Kidney epithelial cell (primary cell): Measurements from ENCODE around the gene UBE2G2. TPM values are rescaled to one million over a fixed set of nuclear protein-coding genes. Genes with fewer than 3 reads are reported as not detected.
A peak's percentile ranks its signal among the peaks of the same experiment; 100 is the strongest.

Experiments used
- DNase-seq: peaks from one replicate; pipeline ENCODE4 v3.0.0-alpha.2; 2010; ENCODE audit warnings: low read depth
- H3K27me3 ChIP-seq: 2 replicates; pipeline ENCODE4 v1.6.0; 2011; ENCODE audit warnings: low read length; ENCODE audit not compliant: control insufficient read depth, insufficient read depth
- H3K36me3 ChIP-seq: 2 replicates; pipeline ENCODE4 v1.5.1; 2011; ENCODE audit warnings: low read length; ENCODE audit not compliant: control insufficient read depth, insufficient read depth
- H3K4me3 ChIP-seq: 2 replicates; pipeline ENCODE4 v1.5.1; 2011; ENCODE audit warnings: low read depth, mild to moderate bottlenecking, control low read depth, low read length
- total RNA-seq: library from RNA; depleted of rRNA; stranded (reverse); fragments of >200 nt; gene quantifications from 2 replicates; pipeline ENCODE4 v1.2.3, GENCODE V29; 2015
- TF ChIP-seq, protein P1 (sequence below): IDR thresholded peaks from 2 replicates; pipeline ENCODE4 v1.5.1; 2011; ENCODE audit warnings: mild to moderate bottlenecking, moderate library complexity, low read length, control low read depth, inconsistent platforms; ENCODE audit not compliant: insufficient read depth, poor library complexity, severe bottlenecking

UBE2G2 gene
- total RNA-seq, 1 donor from 2014 or later = 40.6 TPM

DNA sequence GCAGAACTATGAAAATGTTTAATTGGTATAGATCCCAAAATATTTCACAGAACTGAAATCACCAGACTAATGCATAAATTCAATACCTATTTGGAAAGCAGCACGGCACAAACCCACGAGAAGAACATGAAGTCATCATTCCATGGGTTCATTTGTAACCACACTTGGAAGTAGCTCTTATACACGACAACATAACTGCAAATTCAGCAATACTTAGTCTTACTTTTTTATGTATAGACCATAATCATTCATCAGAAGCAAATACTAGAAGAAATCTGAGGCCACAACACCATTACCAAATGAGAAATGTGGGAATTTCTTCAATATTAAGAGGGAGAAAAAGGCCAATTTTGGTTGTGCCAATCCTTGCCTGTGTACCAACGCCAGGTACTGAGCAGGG, 4.2 kb upstream of the UBE2G2 start:
- no peaks in the 10 kb centered on the region for H3K36me3 ChIP-seq

GRCh38 chr21:44805226-44805625, 3.6 kb upstream of the UBE2G2 start:
- Histone ChIP-seq H3K27me3 (no peaks in the 10 kb centered on the region), H3K36me3 (no peaks in the 10 kb centered on the region), H3K4me3 (no peak overlapping the region)
- TF ChIP-seq, protein P1, sequence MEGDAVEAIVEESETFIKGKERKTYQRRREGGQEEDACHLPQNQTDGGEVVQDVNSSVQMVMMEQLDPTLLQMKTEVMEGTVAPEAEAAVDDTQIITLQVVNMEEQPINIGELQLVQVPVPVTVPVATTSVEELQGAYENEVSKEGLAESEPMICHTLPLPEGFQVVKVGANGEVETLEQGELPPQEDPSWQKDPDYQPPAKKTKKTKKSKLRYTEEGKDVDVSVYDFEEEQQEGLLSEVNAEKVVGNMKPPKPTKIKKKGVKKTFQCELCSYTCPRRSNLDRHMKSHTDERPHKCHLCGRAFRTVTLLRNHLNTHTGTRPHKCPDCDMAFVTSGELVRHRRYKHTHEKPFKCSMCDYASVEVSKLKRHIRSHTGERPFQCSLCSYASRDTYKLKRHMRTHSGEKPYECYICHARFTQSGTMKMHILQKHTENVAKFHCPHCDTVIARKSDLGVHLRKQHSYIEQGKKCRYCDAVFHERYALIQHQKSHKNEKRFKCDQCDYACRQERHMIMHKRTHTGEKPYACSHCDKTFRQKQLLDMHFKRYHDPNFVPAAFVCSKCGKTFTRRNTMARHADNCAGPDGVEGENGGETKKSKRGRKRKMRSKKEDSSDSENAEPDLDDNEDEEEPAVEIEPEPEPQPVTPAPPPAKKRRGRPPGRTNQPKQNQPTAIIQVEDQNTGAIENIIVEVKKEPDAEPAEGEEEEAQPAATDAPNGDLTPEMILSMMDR = no peak
- no peak for DNase-seq

More for the DNA sequence above, 4.2 kb upstream of the UBE2G2 start:
- no peak overlapping the region for H3K4me3 ChIP-seq
- DNase-seq = no peak
- H3K27me3 ChIP-seq = no peaks in the 10 kb centered on the region
- TF ChIP-seq, protein P1 = no peak

DNA sequence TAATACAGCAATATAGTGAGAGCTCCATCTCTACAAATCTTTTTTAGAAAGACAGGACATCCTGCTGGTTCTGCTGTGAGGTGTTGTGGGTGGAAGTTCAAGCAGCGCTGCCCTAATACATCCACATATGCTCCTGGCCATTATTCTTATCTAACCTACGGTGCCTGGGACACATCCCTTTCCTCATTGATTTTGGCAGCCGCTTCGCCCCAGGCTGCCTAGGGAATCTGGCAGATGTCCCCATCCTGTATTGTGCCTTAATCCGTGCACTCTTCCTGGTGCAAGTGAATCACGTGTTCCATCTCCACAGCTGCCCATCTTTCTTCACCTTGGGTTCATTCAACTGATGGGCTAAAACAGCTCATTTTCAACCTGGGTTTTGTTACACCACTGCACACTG, 3.1 kb upstream of the UBE2G2 start:
- TF ChIP-seq, protein P1 = no peak
- DNase-seq = no peak
- no peak overlapping the region for H3K4me3 ChIP-seq
- no peaks in the 10 kb centered on the region for H3K36me3 ChIP-seq
- no peaks in the 10 kb centered on the region for H3K27me3 ChIP-seq

DNA sequence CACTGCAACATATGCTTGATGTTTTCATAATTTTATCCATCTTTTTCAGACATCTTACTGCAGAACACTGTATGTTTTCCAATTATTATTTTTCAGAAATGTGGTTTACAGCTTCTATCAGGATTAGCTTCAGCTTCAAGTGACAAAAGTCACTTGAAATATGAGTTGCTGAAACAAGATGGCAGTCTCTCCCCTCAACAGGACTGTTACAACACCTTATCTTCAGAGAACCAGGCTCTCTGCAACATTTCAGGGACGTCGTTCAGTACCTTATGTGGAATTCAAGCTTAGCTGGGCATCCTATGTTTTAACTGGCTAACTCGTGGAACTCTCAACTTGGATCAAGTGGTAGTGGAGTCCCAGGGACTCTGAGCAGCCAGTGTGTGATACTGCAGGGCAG, 2.0 kb upstream of the UBE2G2 start:
- no peaks in the 10 kb centered on the region for H3K27me3 ChIP-seq
- H3K36me3 ChIP-seq = no peaks in the 10 kb centered on the region
- no peak overlapping the region for H3K4me3 ChIP-seq
- no peak for DNase-seq
- TF ChIP-seq, protein P1 = no peak

- DNase-seq = no peak
- H3K27me3 ChIP-seq = no peaks in the 10 kb centered on the region
- TF ChIP-seq, protein P1 = no peak
- H3K36me3 ChIP-seq = no peaks in the 10 kb centered on the region
- H3K4me3 ChIP-seq = peak overlapping the region; percentile 63
These were observed 955 bp upstream of the UBE2G2 start for GRCh38 chr21:44802396-44803153.

- TF ChIP-seq, protein P1 = peak; percentile 52
- H3K4me3 ChIP-seq = peak overlapping the region; percentile 63
- no peak for DNase-seq
- H3K36me3 ChIP-seq = no peaks in the 10 kb centered on the region
- H3K27me3 ChIP-seq = no peaks in the 10 kb centered on the region
These were observed 601 bp downstream of the UBE2G2 start for GRCh38 chr21:44800971-44801467.
